ENCODE measurements around the gene HLA-DQA1. TPM values are rescaled to one million over a fixed set of nuclear protein-coding genes. Genes with fewer than 3 reads are reported as not detected.
A peak's percentile ranks its signal among the peaks of the same experiment; 100 is the strongest.
"Not testable (repeated sequence)": the region's sequence is repeated elsewhere in the genome, so short reads cannot be mapped to it uniquely, and the experiment has no call there.

Gene HLA-DQA1
- total RNA-seq, 5 donors from 2014 or later (not counting 1 experiment from before 2014, with no cell fraction given), result 6.9 to 25.8 (median 10.8) TPM

DNA sequence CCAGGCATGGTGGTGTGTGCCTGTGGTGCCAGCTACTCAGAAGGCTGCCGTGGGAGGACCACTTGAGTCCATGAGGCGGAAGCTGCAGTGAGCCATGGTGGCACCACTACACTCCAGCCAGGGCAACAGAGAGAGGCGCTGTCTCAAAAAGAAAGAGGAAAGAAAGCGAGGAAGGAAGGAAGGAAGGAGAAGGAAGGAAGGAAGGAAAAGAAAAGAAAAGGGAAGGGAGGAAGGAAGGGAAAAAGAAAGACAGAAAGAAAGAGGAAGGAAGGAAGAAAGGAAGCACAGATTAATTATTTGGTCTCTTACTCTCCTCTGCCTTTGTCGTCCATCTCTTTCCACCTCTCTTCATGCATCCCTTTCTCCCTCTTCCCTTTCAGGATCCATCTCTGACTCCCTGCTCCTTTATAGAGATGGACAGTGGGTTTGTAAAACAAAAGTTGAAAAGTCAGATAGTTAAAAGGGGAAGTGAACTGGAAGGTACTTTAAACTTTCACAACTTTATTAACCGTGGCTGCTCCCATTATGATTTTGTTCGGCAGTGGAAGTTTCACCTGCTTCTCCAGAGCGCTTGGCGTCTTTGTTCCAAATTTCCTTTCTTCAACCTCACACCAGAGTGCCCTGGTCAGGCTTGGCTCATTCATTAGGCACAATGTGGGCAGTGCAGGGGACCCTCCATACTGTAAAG is 1.5 kb downstream of the HLA-DQA1 start:
- Mint-ChIP-seq H3K9me3 (no peaks in the 10 kb centered on the region), H3K4me3 (peak overlapping the region; percentile 18 to 74 (median 38)), H3K4me1 (peaks cover 11 to 49% (median 24%) of the 10 kb centered on the region in 3 donors), H3K36me3 (no peaks in the 10 kb centered on the region), H3K27me3 (peaks cover 0 to 6% of the 10 kb centered on the region in 2 donors), H3K27ac (peak overlapping the region in 1 of 2 donors; percentile 77)
- ATAC-seq (replicated peaks in 1 of 4) (no peak), DNase-seq (no peak)
- Histone ChIP-seq H3K27ac (ENCODE audit: low read length) (no peak overlapping the region), H3K36me3 (ENCODE audit: control insufficient read depth in 2 of 2, extremely low read depth in 1 of 2, insufficient read depth in 1 of 2, low read length in 1 of 2) (no peaks in the 10 kb centered on the region), H3K27me3 (replicated peaks in 1 of 2; ENCODE audit: control insufficient read depth in 2 of 2, extremely low read depth in 1 of 2, insufficient read depth in 2 of 2, low read length in 1 of 2) (no peaks in the 10 kb centered on the region), H3K4me1 (ENCODE audit: control insufficient read depth in 1 of 2, extremely low read depth in 1 of 2, insufficient read depth in 2 of 2, low read length in 2 of 2) (peaks cover 0 to 3% of the 10 kb centered on the region in 2 experiments), H3K9me3 (no peaks in the 10 kb centered on the region), H3K4me3 (ENCODE audit: control insufficient read depth in 1 of 2, extremely low read depth in 1 of 2, low read length in 1 of 2) (no peak overlapping the region)
- ChIA-PET CTCF (no interaction called here), POLR2A (no interaction called here)
- WGBS (ENCODE audit: insufficient coverage), result no CpG with 5 or more reads among the region's 9 CpGs

DNA sequence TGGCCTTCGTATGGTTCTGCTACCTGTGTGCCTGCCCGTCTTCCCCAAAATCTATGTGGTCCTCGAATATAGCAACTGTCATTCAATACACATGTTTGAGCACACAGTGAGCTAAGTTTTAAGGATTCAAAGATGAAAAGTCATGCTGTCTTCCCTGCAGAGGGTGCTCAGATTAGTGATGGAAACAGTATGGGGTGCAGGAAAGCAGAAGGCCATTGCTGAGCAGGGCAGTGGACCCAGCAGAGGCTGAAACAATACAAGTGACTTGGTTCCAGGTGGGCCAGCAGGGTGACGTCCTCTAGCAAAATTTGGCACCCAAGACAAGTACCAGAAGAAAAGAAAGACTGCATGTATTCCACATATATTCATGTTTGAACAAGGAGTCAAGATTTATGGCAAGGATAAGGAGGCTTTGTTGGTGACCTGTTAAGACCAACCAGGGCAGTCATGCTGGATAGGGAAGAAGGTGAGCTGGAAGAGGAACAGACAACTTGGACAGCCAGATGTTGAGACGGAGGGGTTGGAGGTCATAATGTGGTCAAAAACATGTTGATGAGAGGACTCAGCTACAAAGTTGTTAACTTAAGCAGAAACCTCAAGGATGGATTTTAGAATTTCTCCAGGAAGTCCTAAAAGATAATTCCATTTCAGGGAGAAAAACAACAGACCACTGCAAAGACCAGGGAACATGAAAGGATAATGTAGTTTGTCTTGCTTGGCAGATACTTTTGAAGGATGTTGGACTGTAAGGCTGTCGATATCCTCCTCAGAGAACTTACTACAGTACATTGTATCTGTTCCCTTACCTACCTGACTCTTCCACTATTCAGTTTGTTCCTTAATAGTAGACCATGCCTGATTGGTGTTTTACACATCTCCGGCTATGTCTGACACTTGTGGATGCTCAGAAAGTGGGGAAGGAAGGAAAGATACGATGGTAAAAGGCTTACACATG is 2.5 kb downstream of the HLA-DQA1 start:
- DNase-seq (no peak), ATAC-seq (replicated peaks in 1 of 4) (no peak)
- WGBS (ENCODE audit: insufficient coverage), result 20% methylated on average over 3 of the region's 8 CpGs
- no peaks in the 10 kb centered on the region for H3K36me3 ChIP-seq (ENCODE audit: control insufficient read depth in 2 of 2, extremely low read depth in 1 of 2, insufficient read depth in 1 of 2, low read length in 1 of 2)
- no peak overlapping the region for H3K4me3 Mint-ChIP-seq
- H3K4me3 ChIP-seq (ENCODE audit: control insufficient read depth in 1 of 2, extremely low read depth in 1 of 2, low read length in 1 of 2), result no peak overlapping the region
- ChIA-PET POLR2A (no interaction called here), CTCF (no interaction called here)
- H3K36me3 Mint-ChIP-seq, result no peaks in the 10 kb centered on the region
- H3K9me3 ChIP-seq, result no peaks in the 10 kb centered on the region
- no peaks in the 10 kb centered on the region for H3K27me3 ChIP-seq (replicated peaks in 1 of 2; ENCODE audit: control insufficient read depth in 2 of 2, extremely low read depth in 1 of 2, insufficient read depth in 2 of 2, low read length in 1 of 2)
- H3K9me3 Mint-ChIP-seq, result no peaks in the 10 kb centered on the region
- H3K4me1 ChIP-seq (ENCODE audit: control insufficient read depth in 1 of 2, extremely low read depth in 1 of 2, insufficient read depth in 2 of 2, low read length in 2 of 2), result peaks cover 0 to 3% of the 10 kb centered on the region in 2 experiments
- peaks cover 0 to 6% of the 10 kb centered on the region in 2 donors for H3K27me3 Mint-ChIP-seq
- H3K27ac Mint-ChIP-seq, result no peak overlapping the region
- H3K27ac ChIP-seq (ENCODE audit: low read length), result no peak overlapping the region
- peaks cover 11 to 43% (median 20%) of the 10 kb centered on the region in 3 donors for H3K4me1 Mint-ChIP-seq

DNA sequence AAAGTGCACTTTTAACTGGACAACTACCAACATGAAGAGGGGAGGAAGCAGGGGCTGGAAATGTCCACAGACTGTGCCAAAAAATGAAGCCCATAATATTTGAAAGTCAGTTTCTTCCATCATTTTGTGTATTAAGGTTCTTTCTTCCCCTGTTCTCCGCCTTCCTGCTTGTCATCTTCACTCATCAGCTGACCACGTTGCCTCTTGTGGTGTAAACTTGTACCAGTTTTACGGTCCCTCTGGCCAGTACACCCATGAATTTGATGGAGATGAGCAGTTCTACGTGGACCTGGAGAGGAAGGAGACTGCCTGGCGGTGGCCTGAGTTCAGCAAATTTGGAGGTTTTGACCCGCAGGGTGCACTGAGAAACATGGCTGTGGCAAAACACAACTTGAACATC is 3.9 kb downstream of the HLA-DQA1 start:
- Mint-ChIP-seq H3K9me3 (no peaks in the 10 kb centered on the region), H3K4me3 (no peak overlapping the region), H3K27ac (no peak overlapping the region), H3K27me3 (peaks cover 0 to 5% of the 10 kb centered on the region in 2 donors), H3K4me1 (peaks cover 11 to 40% (median 20%) of the 10 kb centered on the region in 3 donors), H3K36me3 (no peaks in the 10 kb centered on the region)
- H3K4me3 ChIP-seq (ENCODE audit: control insufficient read depth in 1 of 2, extremely low read depth in 1 of 2, low read length in 1 of 2), result no peak overlapping the region
- no peaks in the 10 kb centered on the region for H3K36me3 ChIP-seq (ENCODE audit: control insufficient read depth in 2 of 2, extremely low read depth in 1 of 2, insufficient read depth in 1 of 2, low read length in 1 of 2)
- H3K27ac ChIP-seq (ENCODE audit: low read length), result no peak overlapping the region
- no CpG with 5 or more reads among the region's 6 CpGs for WGBS (ENCODE audit: insufficient coverage)
- H3K4me1 ChIP-seq (ENCODE audit: control insufficient read depth in 1 of 2, extremely low read depth in 1 of 2, insufficient read depth in 2 of 2, low read length in 2 of 2), result peaks cover 0 to 3% of the 10 kb centered on the region in 2 experiments
- ATAC-seq (replicated peaks in 1 of 4) (no peak), DNase-seq (no peak)
- H3K9me3 ChIP-seq, result no peaks in the 10 kb centered on the region
- ChIA-PET CTCF (no interaction called here), POLR2A (no interaction called here)
- H3K27me3 ChIP-seq (replicated peaks in 1 of 2; ENCODE audit: control insufficient read depth in 2 of 2, extremely low read depth in 1 of 2, insufficient read depth in 2 of 2, low read length in 1 of 2), result no peaks in the 10 kb centered on the region

DNA sequence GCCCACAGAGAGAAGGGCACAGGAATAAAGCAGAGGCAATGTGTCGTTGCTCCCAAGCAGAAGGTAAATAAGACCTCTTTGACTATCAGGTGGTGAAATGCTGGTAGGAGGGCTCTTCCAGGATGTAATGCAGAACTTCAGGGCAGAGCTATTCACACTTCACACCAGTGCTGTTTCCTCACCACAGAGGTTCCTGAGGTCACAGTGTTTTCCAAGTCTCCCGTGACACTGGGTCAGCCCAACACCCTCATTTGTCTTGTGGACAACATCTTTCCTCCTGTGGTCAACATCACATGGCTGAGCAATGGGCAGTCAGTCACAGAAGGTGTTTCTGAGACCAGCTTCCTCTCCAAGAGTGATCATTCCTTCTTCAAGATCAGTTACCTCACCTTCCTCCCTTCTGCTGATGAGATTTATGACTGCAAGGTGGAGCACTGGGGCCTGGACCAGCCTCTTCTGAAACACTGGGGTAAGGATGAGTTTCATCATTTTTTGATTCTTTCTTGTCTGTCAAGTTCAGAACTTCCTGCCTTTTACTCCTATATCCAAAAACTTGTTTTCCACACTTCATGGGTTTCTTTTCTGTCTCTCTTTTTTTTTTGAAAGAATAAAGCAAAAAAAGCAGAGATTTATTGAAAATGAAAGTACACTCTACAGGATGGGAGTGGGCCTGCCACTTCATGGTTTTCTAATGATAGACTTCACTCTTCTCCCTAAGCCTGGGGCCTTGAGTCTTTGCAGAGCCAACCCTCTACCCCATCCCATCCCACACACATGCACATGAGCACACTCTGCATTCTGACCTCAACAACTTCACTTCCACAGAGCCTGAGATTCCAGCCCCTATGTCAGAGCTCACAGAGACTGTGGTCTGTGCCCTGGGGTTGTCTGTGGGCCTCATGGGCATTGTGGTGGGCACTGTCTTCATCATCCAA is 4.8 kb downstream of the HLA-DQA1 start:
- peak overlapping the region; percentile 35 to 67 for H3K27ac Mint-ChIP-seq
- H3K27me3 Mint-ChIP-seq; H3K27ac ChIP-seq (ENCODE audit: low read length); H3K4me3 ChIP-seq (ENCODE audit: control insufficient read depth in 1 of 2, extremely low read depth in 1 of 2, low read length in 1 of 2); POLR2A ChIA-PET; DNase-seq; H3K4me3 Mint-ChIP-seq; H3K27me3 ChIP-seq (replicated peaks in 1 of 2; ENCODE audit: control insufficient read depth in 2 of 2, extremely low read depth in 1 of 2, insufficient read depth in 2 of 2, low read length in 1 of 2); H3K9me3 Mint-ChIP-seq; H3K36me3 ChIP-seq (ENCODE audit: control insufficient read depth in 2 of 2, extremely low read depth in 1 of 2, insufficient read depth in 1 of 2, low read length in 1 of 2); ATAC-seq (replicated peaks in 1 of 4); H3K36me3 Mint-ChIP-seq; CTCF ChIA-PET; H3K4me1 ChIP-seq (ENCODE audit: control insufficient read depth in 1 of 2, extremely low read depth in 1 of 2, insufficient read depth in 2 of 2, low read length in 2 of 2); H3K9me3 ChIP-seq: not testable (repeated sequence)
- H3K4me1 Mint-ChIP-seq, result peaks cover 11 to 39% (median 20%) of the 10 kb centered on the region in 3 donors
- no CpG with 5 or more reads among the region's 2 CpGs for WGBS (ENCODE audit: insufficient coverage)

DNA sequence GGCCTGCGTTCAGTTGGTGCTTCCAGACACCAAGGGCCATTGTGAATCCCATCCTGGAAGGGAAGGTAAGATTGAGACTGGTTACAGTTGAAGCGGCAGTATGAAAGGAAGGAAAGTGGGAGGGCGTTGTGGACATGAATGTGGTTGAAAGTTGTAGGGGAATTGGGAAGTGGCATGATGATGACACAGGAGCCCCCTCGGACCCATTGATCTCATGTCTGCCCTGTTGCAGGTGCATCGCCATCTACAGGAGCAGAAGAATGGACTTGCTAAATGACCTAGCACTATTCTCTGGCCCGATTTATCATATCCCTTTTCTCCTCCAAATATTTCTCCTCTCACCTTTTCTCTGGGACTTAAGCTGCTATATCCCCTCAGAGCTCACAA is 5.5 kb downstream of the HLA-DQA1 start:
- no peaks in the 10 kb centered on the region for H3K27me3 ChIP-seq (replicated peaks in 1 of 2; ENCODE audit: control insufficient read depth in 2 of 2, extremely low read depth in 1 of 2, insufficient read depth in 2 of 2, low read length in 1 of 2)
- 0% methylated on average over 1 of the region's 6 CpGs for WGBS (ENCODE audit: insufficient coverage)
- POLR2A ChIA-PET, result no interaction called here
- no peaks in the 10 kb centered on the region for H3K36me3 ChIP-seq (ENCODE audit: control insufficient read depth in 2 of 2, extremely low read depth in 1 of 2, insufficient read depth in 1 of 2, low read length in 1 of 2)
- no peak overlapping the region for H3K27ac ChIP-seq (ENCODE audit: low read length)
- CTCF ChIA-PET, result no interaction called here
- H3K4me1 ChIP-seq (ENCODE audit: control insufficient read depth in 1 of 2, extremely low read depth in 1 of 2, insufficient read depth in 2 of 2, low read length in 2 of 2), result peaks cover 0 to 3% of the 10 kb centered on the region in 2 experiments
- H3K27ac Mint-ChIP-seq, result peak overlapping the region in 1 of 2 donors; percentile 4
- no peak overlapping the region for H3K4me3 ChIP-seq (ENCODE audit: control insufficient read depth in 1 of 2, extremely low read depth in 1 of 2, low read length in 1 of 2)
- no peaks in the 10 kb centered on the region for H3K9me3 ChIP-seq
- DNase-seq (no peak), ATAC-seq (replicated peaks in 1 of 4) (no peak)
- H3K4me3 Mint-ChIP-seq, result no peak overlapping the region
- no peaks in the 10 kb centered on the region for H3K36me3 Mint-ChIP-seq
- H3K4me1 Mint-ChIP-seq, result peaks cover 11 to 35% (median 20%) of the 10 kb centered on the region in 3 donors
- H3K27me3 Mint-ChIP-seq, result peaks cover 0 to 5% of the 10 kb centered on the region in 2 donors
- no peaks in the 10 kb centered on the region for H3K9me3 Mint-ChIP-seq

DNA sequence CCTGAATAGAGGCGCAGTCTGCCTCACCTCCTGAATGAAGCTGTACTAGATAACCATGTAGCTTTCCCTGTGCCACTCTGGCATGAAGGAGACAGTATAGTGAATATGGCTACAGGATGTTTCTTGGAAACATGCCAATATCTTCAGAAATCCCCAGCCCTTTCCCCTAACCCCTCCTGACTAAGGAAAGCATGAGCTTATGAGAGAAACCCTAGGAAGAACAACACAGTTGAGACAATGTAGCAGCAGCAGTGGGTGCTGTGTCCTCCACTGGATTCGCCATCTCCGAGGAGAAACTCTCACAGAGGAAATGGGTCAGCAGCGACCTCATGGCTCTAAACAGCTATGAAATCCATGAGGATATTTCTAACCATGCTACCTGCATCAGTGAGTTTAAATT is 6.7 kb downstream of the HLA-DQA1 start:
- no peak overlapping the region for H3K27ac Mint-ChIP-seq
- peaks cover 0 to 5% of the 10 kb centered on the region in 2 donors for H3K27me3 Mint-ChIP-seq
- Histone ChIP-seq H3K27ac (ENCODE audit: low read length) (no peak overlapping the region), H3K9me3 (no peaks in the 10 kb centered on the region), H3K4me1 (ENCODE audit: control insufficient read depth in 1 of 2, extremely low read depth in 1 of 2, insufficient read depth in 2 of 2, low read length in 2 of 2) (peaks cover 0 to 3% of the 10 kb centered on the region in 2 experiments), H3K36me3 (ENCODE audit: control insufficient read depth in 2 of 2, extremely low read depth in 1 of 2, insufficient read depth in 1 of 2, low read length in 1 of 2) (no peaks in the 10 kb centered on the region), H3K4me3 (ENCODE audit: control insufficient read depth in 1 of 2, extremely low read depth in 1 of 2, low read length in 1 of 2) (no peak overlapping the region), H3K27me3 (replicated peaks in 1 of 2; ENCODE audit: control insufficient read depth in 2 of 2, extremely low read depth in 1 of 2, insufficient read depth in 2 of 2, low read length in 1 of 2) (no peaks in the 10 kb centered on the region)
- H3K4me3 Mint-ChIP-seq, result no peak overlapping the region
- H3K36me3 Mint-ChIP-seq, result no peaks in the 10 kb centered on the region
- DNase-seq, result no peak
- H3K9me3 Mint-ChIP-seq, result no peaks in the 10 kb centered on the region
- no CpG with 5 or more reads among the region's 4 CpGs for WGBS (ENCODE audit: insufficient coverage)
- CTCF ChIA-PET, result no interaction called here
- ATAC-seq (replicated peaks in 1 of 4), result no peak
- POLR2A ChIA-PET, result no interaction called here
- H3K4me1 Mint-ChIP-seq, result peaks cover 11 to 34% (median 20%) of the 10 kb centered on the region in 3 donors
